Fibroblast of skin of right quadriceps (primary cell): ENCODE data around the gene NFATC2.

Experiments used
- DNase-seq: peaks from one replicate; pipeline ENCODE4 v3.0.0-alpha.2; 2013

The NFATC2 gene

GRCh38 chr20:51427651-51428291 is 114.7 kb downstream of the NFATC2 start:
- DNase-seq = no peak

GRCh38 chr20:51426718-51427650 is 115.5 kb downstream of the NFATC2 start:
- no peak for DNase-seq

GRCh38 chr20:51425347-51426106 is 117.0 kb downstream of the NFATC2 start:
- DNase-seq = no peak

GRCh38 chr20:51424270-51425117 is 118.0 kb downstream of the NFATC2 start:
- DNase-seq = no peak

- DNase-seq = no peak
Observed at GRCh38 chr20:51423810-51424209, 118.7 kb downstream of the NFATC2 start.

GRCh38 chr20:51423290-51423667 is 119.2 kb downstream of the NFATC2 start:
- no peak for DNase-seq

GRCh38 chr20:51422514-51423289 is 119.8 kb downstream of the NFATC2 start:
- no peak for DNase-seq

- DNase-seq = no peak
Observed at GRCh38 chr20:51420805-51421204, 121.7 kb downstream of the NFATC2 start.

- peak; percentile 35 for DNase-seq
Observed at GRCh38 chr20:51420111-51420510, 122.4 kb downstream of the NFATC2 start.

- DNase-seq = no peak
Observed at GRCh38 chr20:51419646-51420045, 122.9 kb downstream of the NFATC2 start.

- DNase-seq = no peak
Observed at GRCh38 chr20:51419231-51419630, 123.3 kb downstream of the NFATC2 start.

GRCh38 chr20:51418137-51418529 is 124.4 kb downstream of the NFATC2 start:
- no peak for DNase-seq

- DNase-seq = peak; percentile 14
Observed at GRCh38 chr20:51417250-51418136, 125.0 kb downstream of the NFATC2 start.

- DNase-seq = no peak
Observed at GRCh38 chr20:51416532-51417249, 125.8 kb downstream of the NFATC2 start.

GRCh38 chr20:51413857-51414256 is 128.7 kb downstream of the NFATC2 start:
- no peak for DNase-seq

- peak; percentile 50 for DNase-seq
Observed at GRCh38 chr20:51412951-51413481, 129.5 kb downstream of the NFATC2 start.

GRCh38 chr20:51412333-51412871 is 130.1 kb downstream of the NFATC2 start:
- DNase-seq = peak; percentile 45

- DNase-seq = peak; percentile 34
Observed at GRCh38 chr20:51411870-51412269, 130.6 kb downstream of the NFATC2 start.

- no peak for DNase-seq
Observed at GRCh38 chr20:51410586-51411325, 131.8 kb downstream of the NFATC2 start.
